HG03060 (cell line): ENCODE measurements around the gene NET1.

Experiments
- ATAC-seq: cut with Tn5 transposase; IDR thresholded peaks from one replicate; pipeline ENCODE4 v1.9.1; 2021; ENCODE audit warnings: low read depth, moderate number of reproducible peaks; ENCODE audit not compliant: unreplicated experiment

NET1 gene

GRCh38 chr10:5479481-5480161, 67.3 kb downstream of the NET1 start:
- ATAC-seq, result no peak

- ATAC-seq, result no peak
These were observed 68.0 kb downstream of the NET1 start for GRCh38 chr10:5480162-5480941.

GRCh38 chr10:5481121-5481520, 68.8 kb downstream of the NET1 start:
- ATAC-seq, result no peak

- ATAC-seq, result no peak
These were observed 69.7 kb downstream of the NET1 start for GRCh38 chr10:5482016-5482415.

- no peak for ATAC-seq
These were observed 71.8 kb downstream of the NET1 start for GRCh38 chr10:5484205-5484604.

- ATAC-seq, result no peak
These were observed 72.9 kb downstream of the NET1 start for GRCh38 chr10:5485290-5485689.

- no peak for ATAC-seq
These were observed 73.8 kb downstream of the NET1 start for GRCh38 chr10:5485948-5486852.

- ATAC-seq, result no peak
These were observed 74.5 kb downstream of the NET1 start for GRCh38 chr10:5486853-5487235.

- no peak for ATAC-seq
These were observed 76.2 kb downstream of the NET1 start for GRCh38 chr10:5488272-5489161.

GRCh38 chr10:5490032-5490431, 77.7 kb downstream of the NET1 start:
- no peak for ATAC-seq

GRCh38 chr10:5490698-5491464, 78.5 kb downstream of the NET1 start:
- peak; percentile 47 for ATAC-seq

- ATAC-seq, result no peak
These were observed 79.1 kb downstream of the NET1 start for GRCh38 chr10:5491477-5491876.

GRCh38 chr10:5492322-5492855, 80.0 kb downstream of the NET1 start:
- no peak for ATAC-seq

- ATAC-seq, result no peak
These were observed 80.7 kb downstream of the NET1 start for GRCh38 chr10:5492929-5493576.

- ATAC-seq, result no peak
These were observed 81.3 kb downstream of the NET1 start for GRCh38 chr10:5493691-5494090.

- no peak for ATAC-seq
These were observed 82.3 kb downstream of the NET1 start for GRCh38 chr10:5494611-5495010.

- no peak for ATAC-seq
These were observed 84.2 kb downstream of the NET1 start for GRCh38 chr10:5496261-5497250.
